Neural crest cell (in vitro differentiated cells): ENCODE measurements around the gene CEP152. TPM values are rescaled to one million over a fixed set of nuclear protein-coding genes. Genes with fewer than 3 reads are reported as not detected.

Source experiments
- DNase-seq: peaks from one replicate; pipeline ENCODE4 v3.0.0; 2021; ENCODE audit warnings: low read depth, mixed read lengths, low spot score
- H3K27ac Mint-ChIP-seq: one replicate; pipeline ENCODE4 v1.8.0; 2021; ENCODE audit warnings: mild to moderate bottlenecking, mixed read lengths; ENCODE audit not compliant: unreplicated experiment
- H3K27me3 Mint-ChIP-seq: 2 replicates; pipeline ENCODE4 v1.8.0; 2021; ENCODE audit warnings: low read depth, mild to moderate bottlenecking, mixed read lengths
- H3K36me3 Mint-ChIP-seq: 2 replicates; pipeline ENCODE4 v1.8.0; 2021; ENCODE audit warnings: low read depth, mild to moderate bottlenecking, mixed read lengths
- H3K4me1 Mint-ChIP-seq: 2 replicates; pipeline ENCODE4 v1.8.0; 2021; ENCODE audit warnings: mixed read lengths
- H3K4me3 Mint-ChIP-seq: one replicate; pipeline ENCODE4 v1.8.0; 2021; ENCODE audit warnings: mild to moderate bottlenecking, mixed read lengths
- H3K9me3 Mint-ChIP-seq: 2 replicates; pipeline ENCODE4 v1.8.0; 2021; ENCODE audit warnings: mixed read lengths
- CTCF ChIP-seq: fragments of 200-600 bp; sonication (generic); conservative IDR thresholded peaks from 2 replicates; pipeline ENCODE4 v1.5.0; 2021; ENCODE audit warnings: antibody characterized with exemption, mild to moderate bottlenecking
- total RNA-seq: library from RNA; stranded (reverse); gene quantifications from 2 replicates; pipeline ENCODE4 v1.2.1, GENCODE V29; 2021

CEP152 gene
- total RNA-seq, 1 donor from 2014 or later, result 17.4 TPM

GRCh38 chr15:48825075-48825474 lies 14.2 kb upstream of the CEP152 start:
- Mint-ChIP-seq H3K9me3 (peaks cover 9% of the 10 kb centered on the region), H3K4me1 (no peaks in the 10 kb centered on the region), H3K4me3 (no peak overlapping the region), H3K27ac (no peak overlapping the region), H3K27me3 (no peaks in the 10 kb centered on the region), H3K36me3 (peaks cover 5% of the 10 kb centered on the region)
- DNase-seq, result no peak
- no peak for TF ChIP-seq CTCF

- no peak overlapping the region for H3K4me3 Mint-ChIP-seq
- DNase-seq, result no peak
- no peaks in the 10 kb centered on the region for H3K27me3 Mint-ChIP-seq
- no peaks in the 10 kb centered on the region for H3K4me1 Mint-ChIP-seq
- no peak overlapping the region for H3K27ac Mint-ChIP-seq
- peaks cover 5% of the 10 kb centered on the region for H3K36me3 Mint-ChIP-seq
- H3K9me3 Mint-ChIP-seq, result peaks cover 9% of the 10 kb centered on the region
- TF ChIP-seq CTCF, result no peak
Measured at GRCh38 chr15:48823706-48824105, 12.8 kb upstream of the CEP152 start.

DNA sequence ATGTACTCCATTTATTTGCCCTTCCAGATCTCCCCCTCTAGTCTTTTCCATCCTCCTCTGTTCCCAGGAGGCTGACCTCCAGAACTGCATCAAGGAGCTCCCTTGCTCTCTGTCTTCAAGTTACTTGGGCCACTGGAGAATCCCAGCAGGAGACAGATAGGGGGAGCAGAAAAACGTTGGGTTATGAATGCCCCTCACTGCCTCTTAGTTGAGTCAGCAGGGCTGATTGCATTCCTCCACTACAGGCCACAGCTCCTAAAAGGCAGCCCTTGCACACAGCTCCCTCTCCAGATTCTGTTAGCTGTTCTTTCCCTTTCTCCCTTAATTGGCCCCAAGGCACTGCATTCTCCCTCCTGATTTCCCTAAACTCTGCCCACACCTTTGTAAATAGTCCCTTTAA lies 12.4 kb upstream of the CEP152 start:
- no peak for TF ChIP-seq CTCF
- Mint-ChIP-seq H3K27ac (no peak overlapping the region), H3K4me3 (no peak overlapping the region), H3K9me3 (peaks cover 9% of the 10 kb centered on the region), H3K27me3 (no peaks in the 10 kb centered on the region), H3K4me1 (no peaks in the 10 kb centered on the region), H3K36me3 (peaks cover 5% of the 10 kb centered on the region)
- no peak for DNase-seq

- Mint-ChIP-seq H3K4me1 (peaks cover 18% of the 10 kb centered on the region), H3K9me3 (peaks cover 3% of the 10 kb centered on the region), H3K27ac (no peak overlapping the region), H3K27me3 (peaks cover 3% of the 10 kb centered on the region), H3K36me3 (no peaks in the 10 kb centered on the region), H3K4me3 (peak overlapping the region; percentile 6)
- no peak for TF ChIP-seq CTCF
- DNase-seq, result no peak
Measured at GRCh38 chr15:48814286-48814685, 3.4 kb upstream of the CEP152 start.

DNA sequence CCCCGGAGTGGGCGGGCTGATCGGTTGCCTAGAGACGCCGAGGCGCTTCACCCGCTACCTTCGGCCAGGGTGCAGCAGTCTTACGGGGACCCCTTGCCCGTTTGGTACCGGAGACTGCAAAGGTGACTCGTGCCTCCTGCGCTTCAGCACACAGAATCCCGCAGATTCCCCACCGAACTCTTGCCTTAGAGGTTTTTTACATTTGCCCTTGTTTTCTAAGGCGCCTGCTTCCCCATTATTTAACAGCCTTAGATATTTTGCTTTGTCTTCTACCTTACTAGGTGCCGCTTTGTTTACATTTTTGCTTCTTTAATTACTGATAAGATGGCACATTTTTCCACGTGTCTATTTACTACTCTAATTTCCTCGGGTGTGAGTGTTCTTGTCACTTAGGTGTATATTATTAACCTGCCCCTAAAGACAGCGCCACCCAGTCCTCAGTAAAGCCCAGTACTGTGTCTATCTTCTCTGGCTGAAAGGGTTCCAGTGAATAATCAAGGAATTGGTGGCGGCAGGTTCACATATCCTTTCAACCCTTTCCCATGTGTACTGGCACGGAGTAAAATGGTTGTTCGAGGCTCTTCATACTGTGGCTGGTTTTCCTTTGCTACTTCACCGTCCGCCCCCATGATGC lies 573 bp upstream of the CEP152 start:
- no peak for TF ChIP-seq CTCF
- H3K27me3 Mint-ChIP-seq, result peaks cover 3% of the 10 kb centered on the region
- H3K4me1 Mint-ChIP-seq, result peaks cover 27% of the 10 kb centered on the region
- peak overlapping the region; percentile 99 for H3K4me3 Mint-ChIP-seq
- peaks cover 3% of the 10 kb centered on the region for H3K9me3 Mint-ChIP-seq
- H3K27ac Mint-ChIP-seq, result peak overlapping the region; percentile 84
- no peak for DNase-seq
- no peaks in the 10 kb centered on the region for H3K36me3 Mint-ChIP-seq

GRCh38 chr15:48806151-48806550 lies 4.7 kb downstream of the CEP152 start:
- H3K4me3 Mint-ChIP-seq, result no peak overlapping the region
- no peaks in the 10 kb centered on the region for H3K9me3 Mint-ChIP-seq
- peaks cover 24% of the 10 kb centered on the region for H3K4me1 Mint-ChIP-seq
- peaks cover 4% of the 10 kb centered on the region for H3K36me3 Mint-ChIP-seq
- TF ChIP-seq CTCF, result no peak
- no peak for DNase-seq
- H3K27ac Mint-ChIP-seq, result no peak overlapping the region
- H3K27me3 Mint-ChIP-seq, result no peaks in the 10 kb centered on the region
